ENCODE results near the gene AGBL4.

DNA sequence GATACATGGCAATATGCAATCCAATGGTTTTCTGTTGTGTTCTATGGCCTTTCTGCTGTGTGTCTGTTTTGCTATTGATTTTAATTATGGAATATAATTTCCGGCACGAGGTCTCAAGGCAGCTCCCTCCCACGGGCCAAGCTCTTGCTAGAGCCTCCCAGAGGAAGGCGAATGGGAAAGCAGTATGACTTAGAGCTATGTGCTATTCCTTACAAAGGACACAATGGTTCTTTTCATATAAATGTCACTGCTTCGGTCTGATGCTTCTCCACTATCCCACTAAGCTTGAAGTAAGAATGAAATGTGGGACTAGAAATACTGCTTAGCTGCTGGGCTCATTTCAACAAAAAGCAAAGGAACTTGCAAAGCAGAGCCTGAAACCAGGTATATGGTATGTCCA lies 924.9 kb downstream of the AGBL4 start:
- TF ChIP-seq, protein P1, sequence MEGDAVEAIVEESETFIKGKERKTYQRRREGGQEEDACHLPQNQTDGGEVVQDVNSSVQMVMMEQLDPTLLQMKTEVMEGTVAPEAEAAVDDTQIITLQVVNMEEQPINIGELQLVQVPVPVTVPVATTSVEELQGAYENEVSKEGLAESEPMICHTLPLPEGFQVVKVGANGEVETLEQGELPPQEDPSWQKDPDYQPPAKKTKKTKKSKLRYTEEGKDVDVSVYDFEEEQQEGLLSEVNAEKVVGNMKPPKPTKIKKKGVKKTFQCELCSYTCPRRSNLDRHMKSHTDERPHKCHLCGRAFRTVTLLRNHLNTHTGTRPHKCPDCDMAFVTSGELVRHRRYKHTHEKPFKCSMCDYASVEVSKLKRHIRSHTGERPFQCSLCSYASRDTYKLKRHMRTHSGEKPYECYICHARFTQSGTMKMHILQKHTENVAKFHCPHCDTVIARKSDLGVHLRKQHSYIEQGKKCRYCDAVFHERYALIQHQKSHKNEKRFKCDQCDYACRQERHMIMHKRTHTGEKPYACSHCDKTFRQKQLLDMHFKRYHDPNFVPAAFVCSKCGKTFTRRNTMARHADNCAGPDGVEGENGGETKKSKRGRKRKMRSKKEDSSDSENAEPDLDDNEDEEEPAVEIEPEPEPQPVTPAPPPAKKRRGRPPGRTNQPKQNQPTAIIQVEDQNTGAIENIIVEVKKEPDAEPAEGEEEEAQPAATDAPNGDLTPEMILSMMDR (IDR thresholded peaks at IDR 0.05), result no peak
- no peak for TF ChIP-seq POLR2A (IDR thresholded peaks at IDR 0.05)
